Heart left ventricle (tissue), 13 donors: Measurements from ENCODE around the gene BAX.

Source experiments
- CTCF ChIP-seq, 12 donors: fragments of 200-600 bp; sonication (generic) in 4 of 12; IDR thresholded peaks; one replicate each; pipeline versions ENCODE4 v1.5.0 to v1.8.0; 2018 to 2022; ENCODE audit warnings: antibody characterized with exemption in 12 of 12, mild to moderate bottlenecking in 5 of 12
- POLR2A ChIP-seq, 2 donors: fragments of 450-650 bp; IDR thresholded peaks; one replicate each; pipeline ENCODE4 v1.6.1; 2017; ENCODE audit warnings: antibody characterized with exemption in 2 of 2, mild to moderate bottlenecking in 2 of 2, moderate library complexity in 2 of 2
- donor health status: ischemic (EF 13 %, LVEDD 7.1; RV severe dilation, severe dysfunction).
- donor health status: DM: no; HTN: yes; CAD: no.
- donor health status: DM: no; HTN: no; CAD: no.
- donor health status: ischemic (EF 25% LVEDD 6.9; RV normal size, moderate dysfunction).
- donor health status: ischemic (EF 25% LVEDD 5.7; RV mildly dilated, moderate dysfunction).
- donor health status: ischemic (EF 35%, LVEDD 5.7; RV mildly dilated, moderate dysfunction).
- donor health status: nonischemic (EF 11% LVEDD 7.7; RV severe dilation, severe dysfunction).
- donor health status: DM: yes; HTN: yes; CAD: no.
- donor health status: PGD.
- donor health status: ischemic (EF 29% LVEDD 5.4; RV normal size, mild dysfunction).
- donor health status: nonischemic (EF 23%, LVEDD 6.1; RV moderate dilation, normal function).

- TF ChIP-seq CTCF (IDR thresholded peaks at IDR 0.05) (no peak), POLR2A (IDR thresholded peaks at IDR 0.05) (no peak)
Observed at GRCh38 chr19:49011194-49011593, 56.5 kb downstream of the BAX start.
